BLaER1 treated with 17β-estradiol and CSF1 and Interleukin-3, amounts not matched to agents 10 nM and 100 nM (cell line): ENCODE data around the gene GIPC3.

ENCODE experiments used
- H3K27ac ChIP-seq, 11 experiments: shearing (Covaris generic); formaldehyde crosslinking; 2 replicates each; pipeline ENCODE4 v1.8.1; 2022
- H3K27me3 ChIP-seq, 11 experiments: shearing (Covaris generic); formaldehyde crosslinking; 2 replicates each; pipeline ENCODE4 v1.8.1; 2022
- H3K36me3 ChIP-seq, 11 experiments: shearing (Covaris generic); formaldehyde crosslinking; 2 replicates each; pipeline ENCODE4 v1.8.1; 2022
- H3K4me1 ChIP-seq, 10 experiments: shearing (Covaris generic); formaldehyde crosslinking; 2 replicates each; pipeline ENCODE4 v1.8.1; 2022
- H3K4me2 ChIP-seq, 11 experiments: shearing (Covaris generic); formaldehyde crosslinking; 2 replicates each; pipeline ENCODE4 v1.8.1; 2022
- H3K4me3 ChIP-seq, 10 experiments: shearing (Covaris generic); formaldehyde crosslinking; 2 replicates each; pipeline ENCODE4 v1.8.1; 2022
- H3K9ac ChIP-seq, 11 experiments: shearing (Covaris generic); formaldehyde crosslinking; 2 replicates each; pipeline ENCODE4 v1.8.1; 2022
- H3K9me3 ChIP-seq, 11 experiments: shearing (Covaris generic); formaldehyde crosslinking; replicated peaks in 1 of 11; 2 replicates each; pipeline ENCODE4 v1.8.1; 2022
- H4K20me1 ChIP-seq, 11 experiments: shearing (Covaris generic); formaldehyde crosslinking; 2 replicates each; pipeline ENCODE4 v1.8.1; 2022
- Cebpa-rat ChIP-seq, 11 experiments: shearing (Covaris generic); IDR thresholded peaks; 2 replicates each; pipeline ENCODE4 v1.8.1; 2022

GIPC3 gene

GRCh38 chr19:3608079-3608641 is 22.9 kb downstream of the GIPC3 start:
- Histone ChIP-seq H4K20me1 (peaks cover 0 to 42% (median 18%) of the 10 kb centered on the region in 11 experiments; a peak in 14 of 22 replicates), H3K4me2 (peak overlapping the region; percentile 79 to 98 (median 92)), H3K4me1 (peaks cover 55 to 88% (median 83%) of the 10 kb centered on the region in 10 experiments), H3K36me3 (peaks cover 17 to 29% (median 22%) of the 10 kb centered on the region in 11 experiments), H3K4me3 (peak overlapping the region in 3 of 10 experiments; percentile 28 to 68 (median 50); a peak in 3 of 20 replicates), H3K9ac (peak overlapping the region in 6 of 11 experiments; percentile 6 to 59 (median 38); a peak in 6 of 22 replicates), H3K27me3 (peaks cover 13 to 28% (median 25%) of the 10 kb centered on the region in 11 experiments), H3K27ac (peak overlapping the region in 10 of 11 experiments; percentile 21 to 76 (median 48); a peak in 15 of 22 replicates), H3K9me3 (no peaks in the 10 kb centered on the region; a peak in 1 of 22 replicates)
- no peak for TF ChIP-seq Cebpa-rat (IDR thresholded peaks at IDR 0.05)

GRCh38 chr19:3608750-3609322 is 23.6 kb downstream of the GIPC3 start:
- TF ChIP-seq Cebpa-rat (IDR thresholded peaks at IDR 0.05), result no peak
- H3K27ac ChIP-seq, result peak overlapping the region in 10 of 11 experiments; percentile 47 to 76 (median 70); a peak in 18 of 22 replicates

GRCh38 chr19:3609779-3610719 is 24.8 kb downstream of the GIPC3 start:
- Histone ChIP-seq H3K9ac (peak overlapping the region in 7 of 11 experiments; percentile 5 to 59 (median 43); a peak in 7 of 22 replicates), H3K4me3 (peak overlapping the region in 2 of 10 experiments; percentile 1 to 36; a peak in 1 of 20 replicates), H3K36me3 (peaks cover 17 to 44% (median 34%) of the 10 kb centered on the region in 11 experiments), H4K20me1 (peaks cover 0 to 58% (median 25%) of the 10 kb centered on the region in 11 experiments; a peak in 14 of 22 replicates), H3K4me1 (peaks cover 49 to 73% (median 65%) of the 10 kb centered on the region in 10 experiments), H3K4me2 (peak overlapping the region; percentile 79 to 98 (median 92)), H3K9me3 (no peaks in the 10 kb centered on the region; a peak in 1 of 22 replicates), H3K27me3 (peaks cover 13 to 26% (median 24%) of the 10 kb centered on the region in 11 experiments), H3K27ac (peak overlapping the region in 8 of 11 experiments; percentile 59 to 76 (median 72); a peak in 14 of 22 replicates)
- no peak for TF ChIP-seq Cebpa-rat (IDR thresholded peaks at IDR 0.05)

More at GRCh38 chr19:3608750-3609322, 23.6 kb downstream of the GIPC3 start:
- Histone ChIP-seq H3K4me3 (peak overlapping the region in 5 of 10 experiments; percentile 7 to 68 (median 34); a peak in 5 of 20 replicates), H3K9ac (peak overlapping the region in 10 of 11 experiments; percentile 36 to 65 (median 54); a peak in 11 of 22 replicates), H3K4me2 (peak overlapping the region; percentile 79 to 98 (median 92)), H3K36me3 (peaks cover 17 to 35% (median 28%) of the 10 kb centered on the region in 11 experiments), H3K27me3 (peaks cover 13 to 28% (median 25%) of the 10 kb centered on the region in 11 experiments), H3K9me3 (no peaks in the 10 kb centered on the region; a peak in 1 of 22 replicates), H3K4me1 (peaks cover 55 to 82% (median 77%) of the 10 kb centered on the region in 10 experiments), H4K20me1 (peaks cover 0 to 48% (median 22%) of the 10 kb centered on the region in 11 experiments; a peak in 14 of 22 replicates)

GRCh38 chr19:3610745-3611717 is 25.8 kb downstream of the GIPC3 start:
- H3K4me2 ChIP-seq, result peak overlapping the region in 10 of 11 experiments; percentile 79 to 98 (median 91); a peak in 20 of 22 replicates
- H3K4me3 ChIP-seq, result no peak overlapping the region
- no peaks in the 10 kb centered on the region; a peak in 1 of 22 replicates for H3K9me3 ChIP-seq
- TF ChIP-seq Cebpa-rat (IDR thresholded peaks at IDR 0.05), result no peak
- peaks cover 3 to 18% (median 15%) of the 10 kb centered on the region in 11 experiments for H3K27me3 ChIP-seq
- H3K27ac ChIP-seq, result peak overlapping the region in 7 of 11 experiments; percentile 2 to 76 (median 72); a peak in 7 of 22 replicates
- H3K9ac ChIP-seq, result peak overlapping the region in 5 of 11 experiments; percentile 5 to 59 (median 36); a peak in 4 of 22 replicates
- H4K20me1 ChIP-seq, result peaks cover 0 to 66% (median 28%) of the 10 kb centered on the region in 11 experiments; a peak in 14 of 22 replicates
- H3K4me1 ChIP-seq, result peaks cover 39 to 63% (median 55%) of the 10 kb centered on the region in 10 experiments
- H3K36me3 ChIP-seq, result peaks cover 17 to 54% (median 42%) of the 10 kb centered on the region in 11 experiments

- Histone ChIP-seq H3K4me2 (peak overlapping the region in 2 of 11 experiments; percentile 85 to 98; a peak in 2 of 22 replicates), H3K9me3 (no peaks in the 10 kb centered on the region; a peak in 1 of 22 replicates), H4K20me1 (peaks cover 0 to 68% (median 28%) of the 10 kb centered on the region in 11 experiments; a peak in 14 of 22 replicates), H3K27ac (no peak overlapping the region), H3K27me3 (peaks cover 0 to 10% (median 7%) of the 10 kb centered on the region in 11 experiments; a peak in 17 of 22 replicates), H3K9ac (no peak overlapping the region), H3K4me3 (no peak overlapping the region), H3K36me3 (peaks cover 17 to 61% (median 42%) of the 10 kb centered on the region in 11 experiments), H3K4me1 (peaks cover 38 to 57% (median 52%) of the 10 kb centered on the region in 10 experiments)
- no peak for TF ChIP-seq Cebpa-rat (IDR thresholded peaks at IDR 0.05)
These were observed 26.6 kb downstream of the GIPC3 start for GRCh38 chr19:3611841-3612240.

GRCh38 chr19:3612330-3612729 is 27.1 kb downstream of the GIPC3 start:
- H3K27ac ChIP-seq, result no peak overlapping the region
- peaks cover 17 to 63% (median 42%) of the 10 kb centered on the region in 11 experiments for H3K36me3 ChIP-seq
- no peaks in the 10 kb centered on the region; a peak in 1 of 22 replicates for H3K9me3 ChIP-seq
- H4K20me1 ChIP-seq, result peaks cover 0 to 73% (median 29%) of the 10 kb centered on the region in 11 experiments; a peak in 15 of 22 replicates
- H3K4me2 ChIP-seq, result no peak overlapping the region
- H3K27me3 ChIP-seq, result peaks cover 0 to 5% (median 2%) of the 10 kb centered on the region in 11 experiments; a peak in 10 of 22 replicates
- peaks cover 38 to 57% (median 52%) of the 10 kb centered on the region in 10 experiments for H3K4me1 ChIP-seq
- no peak overlapping the region for H3K4me3 ChIP-seq
- H3K9ac ChIP-seq, result no peak overlapping the region
- TF ChIP-seq Cebpa-rat (IDR thresholded peaks at IDR 0.05), result no peak
